Adrenal gland (tissue), 5 donors: ENCODE measurements around the gene RTP5.

Source experiments
- CTCF ChIP-seq, 6 experiments: fragments of 450-650 bp in 4 of 6; fragments of 200-600 bp in 2 of 6; sonication (generic) in 1 of 6; IDR thresholded peaks; 1 replicate in 5 of 6; 2 replicates in 1 of 6; pipeline versions ENCODE4 v1.5.1 to v1.8.0; 2016 to 2021; ENCODE audit warnings: antibody characterized with exemption in 6 of 6, mild to moderate bottlenecking in 2 of 6, moderate library complexity in 1 of 6
- POLR2A ChIP-seq, 2 donors: fragments of 450-650 bp; IDR thresholded peaks; one replicate each; pipeline ENCODE4 v1.6.1; 2017; ENCODE audit warnings: antibody characterized with exemption in 2 of 2, mild to moderate bottlenecking in 2 of 2, moderate library complexity in 1 of 2
- donor health status: DM: no; HTN: no; CAD: no.

GRCh38 chr2:241843321-241844065 lies 26.0 kb upstream of the RTP5 start:
- TF ChIP-seq CTCF (IDR thresholded peaks at IDR 0.05), result no peak
- no peak for TF ChIP-seq POLR2A (IDR thresholded peaks at IDR 0.05)
